Measurements from ENCODE around the gene MYO15B.

DNA sequence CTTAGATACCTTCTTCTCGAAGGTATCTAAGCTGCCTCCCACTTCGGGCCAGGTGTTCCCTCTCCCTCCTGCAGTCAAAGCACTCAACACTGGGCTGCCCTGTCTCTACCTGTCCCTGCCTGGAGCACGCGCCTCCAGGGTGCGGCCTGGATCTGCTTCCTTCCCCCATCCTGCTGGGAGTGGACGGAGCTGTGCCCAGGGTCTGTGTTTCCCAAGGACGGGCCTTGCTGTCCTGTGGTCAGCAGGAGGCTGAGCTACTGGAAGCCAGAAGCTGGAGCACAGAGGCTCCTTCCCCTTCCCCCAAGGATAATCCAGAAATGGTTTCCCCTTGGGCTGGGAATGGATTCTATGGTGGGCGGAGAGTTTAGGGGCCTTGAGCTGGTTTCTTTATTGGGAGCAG is 45.4 kb upstream of the MYO15B start:
- no peak for TF ChIP-seq EZH2 (IDR thresholded peaks at IDR 0.05; ENCODE audit: insufficient read depth, poor library complexity, severe bottlenecking)
- TF ChIP-seq EZH2phosphoT487 (IDR thresholded peaks at IDR 0.05; ENCODE audit: insufficient read depth, low read depth), result no peak
